Posterior vena cava (tissue), 2 donors: ENCODE measurements around the gene PTPRE. TPM values are rescaled to one million over a fixed set of nuclear protein-coding genes. Genes with fewer than 3 reads are reported as not detected.
"Not testable (repeated sequence)": the region's sequence is repeated elsewhere in the genome, so short reads cannot be mapped to it uniquely, and the experiment has no call there.

Source experiments
- DNase-seq: peaks from one replicate; pipeline ENCODE4 v3.0.0-alpha.2; 2020; ENCODE audit warnings: low spot score
- intact Hi-C, 2 donors: fragments of 100-400 bp; cut with DNase I; formaldehyde crosslinking; loops; one replicate each; pipeline versions ENCODE4 v1.14.1 to v1.14.2; 2022 to 2023
- total RNA-seq, 2 donors: library from RNA; stranded (reverse); fragmentation: NEBNext Ultra II Directional; extraction: Animal tissue kit (Norgen Biotek cat#: 25700); gene quantifications; one replicate each; pipeline ENCODE4 v1.2.1, GENCODE V29; 2021
- donor health status: DM: yes; HTN: yes; CAD: no.
- donor health status: DM: yes; HTN: yes; CAD: no.

PTPRE gene
- total RNA-seq, 2 donors from 2014 or later: 22.1 to 37.9 TPM

DNA sequence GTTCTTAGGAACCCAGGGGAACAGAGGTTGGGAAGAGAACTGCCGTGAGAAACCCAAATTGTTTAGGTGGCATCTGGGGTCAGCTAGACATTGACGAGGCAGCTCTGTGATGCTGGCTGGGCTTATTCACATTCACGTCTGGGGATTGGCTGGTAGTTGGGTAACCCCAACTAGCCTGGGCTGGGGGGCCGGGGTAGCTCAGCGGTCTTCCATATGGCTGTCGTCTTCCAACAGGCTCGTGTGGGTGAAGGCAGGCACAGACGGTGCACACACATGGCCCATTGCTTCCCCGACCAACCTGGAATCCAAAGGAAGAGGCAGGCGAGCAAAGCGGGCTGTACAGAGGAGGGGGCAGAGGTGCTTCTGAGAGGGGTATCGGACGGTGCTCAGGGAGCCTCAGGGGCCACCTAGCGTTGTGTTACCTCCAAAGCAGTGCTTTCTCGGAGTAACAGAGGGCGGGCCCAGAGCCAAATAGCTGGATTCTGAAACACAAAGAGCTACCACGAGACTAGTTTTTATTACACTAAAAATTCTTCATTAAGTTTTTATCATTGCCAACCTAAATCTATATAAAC is 184.8 kb downstream of the PTPRE start:
- intact Hi-C loops: no loop called here
- no peak for DNase-seq

DNA sequence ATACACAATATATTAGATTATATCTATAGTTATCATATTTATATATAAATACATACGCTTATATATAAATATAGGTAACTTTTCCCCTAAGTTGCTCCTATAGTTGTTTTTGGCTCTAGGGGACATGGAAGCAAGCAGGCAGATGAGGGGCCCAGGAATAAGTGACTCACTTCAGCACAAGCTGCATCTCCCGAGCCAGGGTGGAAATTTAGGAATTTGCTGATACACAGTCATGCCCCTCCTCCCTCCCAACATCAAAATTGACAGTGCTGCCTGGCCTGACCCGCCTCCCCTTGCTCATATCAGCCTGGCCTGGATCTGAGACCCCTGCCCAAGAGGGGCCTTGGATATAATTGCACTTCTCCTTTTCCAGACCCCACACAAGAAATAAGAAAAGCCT is 185.6 kb downstream of the PTPRE start:
- intact Hi-C loops: no loop called here
- DNase-seq: no peak

DNA sequence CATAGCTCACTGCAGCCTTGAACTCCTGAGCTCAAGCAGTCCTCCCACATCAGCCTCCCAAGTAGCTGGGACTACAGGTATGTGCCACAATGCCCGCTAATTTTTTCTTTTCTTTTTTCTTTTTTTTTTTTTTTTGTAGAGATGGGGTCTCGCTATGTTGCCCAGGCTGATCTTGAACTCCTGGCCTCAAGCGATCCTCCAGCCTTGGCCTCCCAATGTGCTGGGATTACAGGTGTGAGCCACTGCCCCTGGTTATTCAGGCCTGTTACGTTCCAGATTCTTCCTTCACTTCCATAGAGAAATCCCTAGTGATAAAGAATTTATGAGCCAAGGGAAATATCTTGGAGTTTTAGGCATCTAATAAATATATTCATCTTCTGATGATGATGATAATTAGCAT is 187.7 kb downstream of the PTPRE start:
- intact Hi-C loops, DNase-seq: not testable (repeated sequence)

DNA sequence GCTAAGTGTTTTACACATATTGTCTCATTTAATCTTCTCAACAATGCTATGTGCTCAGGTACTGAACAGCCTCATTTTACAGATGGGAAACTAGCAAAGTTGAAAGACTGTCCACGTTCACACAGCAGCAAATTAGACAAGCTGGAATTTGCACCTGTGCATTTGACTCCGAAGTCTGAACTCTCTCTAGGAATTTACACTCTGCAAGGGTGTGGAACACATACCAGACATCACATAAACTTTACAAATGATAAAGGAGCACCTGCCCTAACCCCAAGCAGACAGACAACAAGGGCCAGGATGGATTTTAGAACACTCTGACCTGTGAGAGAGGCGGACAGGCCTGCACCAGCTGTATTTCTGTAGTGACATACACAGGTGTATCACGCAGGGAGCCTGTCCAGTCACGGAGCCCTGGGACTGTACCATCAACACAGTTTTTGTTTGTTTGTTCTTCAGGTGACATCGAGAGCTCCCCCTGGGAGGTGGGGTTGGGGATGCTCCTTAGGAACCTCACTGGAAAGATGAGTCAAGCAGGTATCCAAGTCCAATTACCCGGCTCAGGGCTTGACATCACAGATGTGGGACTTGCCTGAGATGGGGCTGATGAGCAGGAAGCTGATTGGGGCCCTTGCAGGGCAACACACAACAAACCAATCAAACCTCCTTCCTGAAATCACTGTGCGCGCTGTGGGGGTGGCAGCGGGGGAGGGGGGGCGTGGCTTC is 188.3 kb downstream of the PTPRE start:
- DNase-seq: no peak
- intact Hi-C loops: loop anchor here in 1 of 2 donors (1.0 kb wide), 1 partner anchor 30 kb away; no protein-coding TSS in a partner anchor

DNA sequence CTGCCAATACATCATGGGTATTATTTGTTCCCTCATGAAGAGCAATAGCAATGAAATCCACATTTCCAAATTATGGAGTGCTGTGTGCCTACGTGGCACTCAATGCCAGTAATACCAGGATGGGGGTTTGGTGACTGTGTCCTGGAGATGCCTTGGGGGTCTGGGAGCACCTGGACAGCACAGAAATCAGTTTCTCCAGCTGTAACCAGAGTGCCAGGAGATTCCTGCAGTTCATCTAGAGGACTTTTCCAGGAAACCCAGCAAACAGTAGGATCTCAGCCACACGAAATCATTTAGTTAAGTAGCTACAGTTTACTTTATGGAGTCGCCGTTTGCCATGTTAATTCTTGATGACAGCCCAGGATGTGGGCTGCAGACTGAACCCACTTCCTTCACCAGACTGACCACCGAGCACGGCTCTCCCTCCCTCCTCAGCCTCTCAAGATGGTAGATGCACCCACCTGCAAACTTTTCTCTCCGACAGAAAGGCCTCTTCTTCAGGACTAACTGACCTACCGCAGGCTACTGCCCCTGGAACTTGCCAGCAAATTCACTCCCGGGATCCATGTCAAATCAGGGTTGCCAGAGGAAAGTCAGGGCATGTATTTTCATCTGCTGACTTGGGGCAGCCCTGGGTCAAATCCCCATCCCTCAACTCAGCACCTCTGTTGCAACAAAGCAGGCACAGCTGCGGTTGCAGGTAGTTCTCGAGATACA is 189.0 kb downstream of the PTPRE start:
- no peak for DNase-seq
- intact Hi-C loops: loop anchor here in 1 of 2 donors (1.0 to 2.0 kb wide), 2 partner anchors 27 to 29 kb away; no protein-coding TSS in a partner anchor

DNA sequence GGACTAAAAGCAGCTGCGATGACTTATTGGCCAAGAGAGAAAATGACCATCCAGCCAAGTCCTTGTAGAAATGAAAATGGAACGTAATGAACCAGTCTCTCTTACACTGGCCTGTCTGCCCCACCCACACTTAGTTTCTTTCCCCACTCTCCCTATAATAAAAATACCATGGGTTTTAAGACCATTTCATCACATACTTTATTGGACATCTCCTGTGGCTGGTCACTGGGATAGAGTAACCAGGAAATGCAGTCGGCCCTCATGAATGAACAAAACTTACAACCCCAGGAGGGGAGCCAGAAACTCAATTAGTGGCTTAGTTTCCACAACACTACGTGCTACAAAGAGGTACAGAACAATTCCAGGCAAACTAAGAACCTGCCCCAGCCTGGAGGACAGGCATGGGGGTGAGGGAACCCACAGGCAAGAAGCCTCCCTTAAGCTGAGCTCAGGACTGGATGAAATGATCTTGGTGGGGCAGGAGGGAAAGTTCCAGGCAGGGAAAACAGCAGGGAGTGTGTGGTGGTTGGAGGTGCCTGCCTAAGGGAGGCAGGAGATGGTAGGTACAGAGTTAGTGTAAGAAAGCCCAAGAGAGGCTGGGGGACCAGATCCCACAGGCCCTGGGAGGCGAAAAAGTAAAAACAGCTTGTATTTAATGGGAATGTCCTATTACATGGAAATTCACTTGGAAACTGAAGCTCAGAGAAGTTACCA is 189.7 kb downstream of the PTPRE start:
- intact Hi-C loops: loop anchor here in 1 of 2 donors (2.0 kb wide), 1 partner anchor 28 kb away; no protein-coding TSS in a partner anchor
- DNase-seq: no peak

DNA sequence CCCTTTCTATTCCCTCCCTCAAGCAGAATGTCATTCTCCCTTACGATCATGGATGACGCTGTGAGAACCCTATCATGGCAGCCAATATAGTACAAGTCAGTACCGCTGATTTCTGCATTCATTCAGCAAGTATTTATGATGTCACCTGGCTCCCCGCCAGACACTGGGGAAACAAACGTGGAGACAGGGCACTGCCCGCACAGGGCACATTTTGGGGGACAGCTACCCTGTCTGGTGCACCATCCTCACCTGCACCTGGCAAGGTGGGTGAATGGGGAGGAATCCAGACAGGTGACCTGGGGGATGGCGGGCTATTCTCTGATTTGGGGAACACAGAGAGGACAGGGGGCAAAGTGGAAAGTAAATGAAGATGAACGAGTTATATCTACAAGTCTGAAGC is 190.9 kb downstream of the PTPRE start:
- intact Hi-C loops: loop anchor here in 1 of 2 donors (2.0 kb wide), 1 partner anchor 29 kb away; no protein-coding TSS in a partner anchor
- no peak for DNase-seq

DNA sequence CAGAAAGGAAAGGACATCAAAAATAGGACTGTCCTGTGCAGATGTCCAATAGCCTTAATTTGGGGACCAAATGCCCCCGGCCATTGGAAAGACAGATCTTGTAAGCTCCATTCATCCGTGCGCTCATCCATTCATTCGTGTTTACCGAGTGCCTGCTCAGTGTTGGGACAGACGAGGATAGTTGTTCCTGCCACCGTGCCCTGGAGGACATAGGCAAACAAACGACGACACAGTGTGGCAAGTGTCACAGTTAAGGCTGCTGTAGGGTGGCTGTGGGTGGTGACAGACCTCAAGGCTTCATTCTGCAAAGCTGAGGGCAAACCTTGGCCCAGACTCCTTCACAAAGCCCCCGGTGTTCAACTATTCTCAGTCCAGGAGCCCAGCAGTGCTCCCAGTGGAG is 191.7 kb downstream of the PTPRE start:
- no peak for DNase-seq
- intact Hi-C loops: no loop called here

DNA sequence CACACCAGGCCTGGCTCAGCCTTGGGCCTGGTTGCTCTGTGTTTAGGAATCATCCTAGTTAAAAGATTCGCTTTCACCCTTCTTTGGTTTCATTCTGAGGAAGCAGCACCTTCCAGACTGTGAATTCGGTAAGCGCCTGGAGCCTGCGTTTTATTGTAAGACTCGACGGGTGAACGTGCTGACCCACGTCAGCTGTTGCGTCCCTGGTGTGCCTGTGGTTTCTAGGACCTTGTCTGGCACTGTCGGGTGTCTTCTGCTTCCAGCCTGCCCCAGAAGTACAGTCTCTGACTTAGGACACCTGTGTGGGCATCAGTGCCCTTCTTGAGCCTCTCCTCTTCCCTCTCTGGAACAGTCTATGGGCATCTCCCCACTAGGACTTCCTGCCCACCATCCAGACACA is 193.0 kb downstream of the PTPRE start:
- DNase-seq: no peak
- intact Hi-C loops: no loop called here

DNA sequence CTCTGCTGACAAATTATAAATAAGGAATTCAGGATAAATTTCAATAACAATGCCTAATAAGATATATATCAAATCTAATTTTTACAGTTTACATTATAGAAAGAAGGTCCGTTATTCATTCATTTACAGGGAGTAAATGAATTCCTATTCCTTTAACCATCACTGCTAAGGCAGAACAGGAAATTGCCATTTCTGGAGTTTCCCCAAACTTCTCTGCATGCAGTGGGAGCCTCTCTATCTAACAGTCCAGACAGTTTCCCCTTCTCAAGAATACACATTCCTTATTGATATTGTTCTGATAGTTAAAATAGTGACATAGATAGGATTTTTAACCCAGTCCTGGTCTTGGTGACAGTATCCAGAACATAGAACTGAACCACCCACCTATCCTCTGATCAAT is 195.0 kb downstream of the PTPRE start:
- no peak for DNase-seq
- intact Hi-C loops: no loop called here

DNA sequence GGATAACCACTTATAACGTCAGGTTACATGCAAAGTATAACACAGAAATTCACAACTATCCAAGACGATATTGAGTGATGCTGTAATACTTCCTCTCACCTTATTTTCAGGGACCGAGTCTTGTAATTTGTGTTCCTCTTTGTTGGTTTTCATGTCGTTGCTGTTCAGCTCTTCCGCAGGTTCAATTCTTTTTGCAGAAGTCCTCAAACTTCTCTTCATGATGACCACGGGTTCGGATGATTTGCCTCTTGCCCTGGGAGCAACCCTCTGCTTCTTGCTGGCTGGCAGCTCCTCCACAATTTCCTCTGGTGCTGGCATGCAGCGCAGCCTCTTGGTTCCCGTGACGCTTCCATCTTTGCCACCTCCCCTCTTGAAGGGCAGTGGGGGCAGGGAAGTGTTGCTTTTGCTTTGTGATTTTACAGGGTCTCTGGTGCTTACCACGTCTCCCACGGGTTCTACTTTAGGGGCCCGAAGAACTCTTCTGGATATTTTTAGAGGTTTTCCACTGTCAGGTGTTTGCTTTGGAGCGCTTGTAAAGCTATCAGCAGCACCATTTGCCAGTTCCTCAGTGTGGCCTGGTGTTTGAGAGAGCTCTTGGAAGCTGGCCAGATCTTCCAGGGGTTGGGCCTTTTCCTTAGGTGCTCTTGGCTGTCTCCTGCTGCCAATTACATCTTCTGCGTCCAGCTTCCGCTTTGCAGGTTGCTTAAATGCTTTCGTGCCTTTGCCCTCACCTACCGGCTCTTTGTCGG is 195.8 kb downstream of the PTPRE start:
- no peak for DNase-seq
- intact Hi-C loops: no loop called here

DNA sequence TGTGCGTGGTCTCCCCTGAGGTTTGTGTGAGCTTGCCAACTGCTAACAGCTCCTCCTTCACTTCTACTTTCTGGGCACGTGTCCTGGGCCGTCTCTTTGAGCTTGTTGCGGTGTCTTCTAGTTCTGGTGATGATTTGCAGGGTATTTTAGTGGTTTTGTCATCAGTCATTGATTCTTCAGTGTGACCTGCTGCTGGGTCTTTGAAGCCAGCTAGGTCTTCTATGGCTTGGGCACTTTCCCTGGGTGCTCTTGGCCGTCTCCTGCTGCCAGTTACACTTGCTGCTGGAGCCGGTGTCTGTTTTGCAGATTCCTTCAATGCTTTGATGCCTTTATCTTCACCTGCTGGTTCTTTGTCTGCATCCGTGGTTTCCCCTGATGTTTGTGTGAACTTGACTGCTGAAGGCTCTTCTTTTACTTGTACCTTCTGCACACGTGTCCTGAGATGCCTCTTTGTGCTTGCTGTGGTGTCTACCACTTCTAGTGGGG is 196.4 kb downstream of the PTPRE start:
- no peak for DNase-seq
- intact Hi-C loops: no loop called here

DNA sequence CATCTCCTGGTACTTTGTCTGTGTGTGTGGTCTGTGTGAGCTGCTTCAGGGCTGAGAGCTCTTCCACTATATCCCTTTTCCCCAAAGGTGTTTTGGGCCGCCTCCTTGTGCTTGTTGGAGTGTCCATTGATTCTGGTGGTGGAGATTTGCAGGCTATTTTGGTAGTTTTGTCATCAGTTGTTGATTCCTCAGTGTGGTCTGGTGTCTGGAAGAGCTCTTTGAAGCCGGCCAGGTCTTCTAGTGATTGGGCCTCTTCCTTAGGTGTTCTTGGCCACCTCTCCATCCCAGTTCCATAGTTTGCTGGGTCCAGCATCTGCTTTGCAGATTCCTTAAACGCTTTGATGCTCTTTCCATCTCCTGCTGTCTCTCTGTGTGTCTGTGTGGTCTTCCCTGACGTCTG is 198.5 kb downstream of the PTPRE start:
- DNase-seq: no peak
- intact Hi-C loops: no loop called here

DNA sequence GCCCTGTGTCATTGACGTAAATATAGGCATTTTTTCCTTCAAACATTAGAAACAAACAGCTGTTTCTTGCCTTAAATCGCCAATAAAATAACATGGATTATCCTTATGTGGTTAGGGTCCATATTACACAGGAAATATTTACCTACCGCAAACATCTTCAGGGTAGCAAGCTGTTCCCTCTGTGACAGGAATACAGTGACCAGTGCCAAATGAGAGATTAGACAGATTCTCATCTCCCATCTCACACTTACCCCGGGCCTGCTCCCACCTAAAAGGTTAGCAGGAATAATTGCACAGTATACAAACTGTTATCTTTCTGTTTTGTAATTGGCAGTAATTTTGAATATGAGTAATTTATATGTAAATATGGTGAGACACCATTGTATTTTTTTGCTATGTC is 202.8 kb downstream of the PTPRE start:
- DNase-seq: no peak
- intact Hi-C loops: no loop called here

DNA sequence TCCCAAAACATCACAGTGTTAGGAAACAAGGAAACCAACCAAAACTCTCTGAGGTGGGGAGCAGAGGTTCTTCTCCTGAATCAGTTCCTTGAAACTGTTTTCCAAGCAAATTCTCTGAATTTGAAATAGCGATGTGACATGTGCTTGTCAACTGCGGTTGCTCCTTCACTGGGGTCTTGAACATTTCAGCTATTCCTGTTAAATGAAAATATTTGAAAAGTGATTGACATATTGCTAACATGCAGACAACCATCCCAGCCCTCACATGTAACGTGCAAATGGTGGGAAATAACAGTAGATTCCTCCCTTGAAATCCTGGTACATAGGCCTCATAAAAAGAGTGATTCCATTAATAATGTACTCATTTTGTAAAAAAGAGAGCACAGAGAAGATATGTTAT is 203.4 kb downstream of the PTPRE start:
- intact Hi-C loops: no loop called here
- DNase-seq: no peak

DNA sequence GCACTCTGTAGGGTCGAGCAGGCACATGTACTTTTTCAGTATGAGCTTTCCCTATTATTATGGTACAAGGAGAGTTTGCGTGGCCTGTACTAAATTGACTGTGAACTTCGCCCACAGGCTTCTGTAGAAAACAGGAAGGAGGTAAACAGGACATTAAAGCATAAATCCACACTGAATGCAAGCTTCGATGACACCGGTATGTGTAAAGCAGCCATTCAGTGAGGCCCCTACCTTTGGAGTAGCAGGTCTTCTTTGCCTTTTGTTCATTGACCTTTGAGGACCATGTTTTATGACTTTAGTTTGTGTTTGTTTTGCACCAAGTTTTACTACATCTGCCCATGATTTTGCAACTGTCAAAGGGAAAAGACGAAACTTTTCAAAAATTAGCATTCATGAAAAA is 204.8 kb downstream of the PTPRE start:
- no peak for DNase-seq
- intact Hi-C loops: no loop called here

DNA sequence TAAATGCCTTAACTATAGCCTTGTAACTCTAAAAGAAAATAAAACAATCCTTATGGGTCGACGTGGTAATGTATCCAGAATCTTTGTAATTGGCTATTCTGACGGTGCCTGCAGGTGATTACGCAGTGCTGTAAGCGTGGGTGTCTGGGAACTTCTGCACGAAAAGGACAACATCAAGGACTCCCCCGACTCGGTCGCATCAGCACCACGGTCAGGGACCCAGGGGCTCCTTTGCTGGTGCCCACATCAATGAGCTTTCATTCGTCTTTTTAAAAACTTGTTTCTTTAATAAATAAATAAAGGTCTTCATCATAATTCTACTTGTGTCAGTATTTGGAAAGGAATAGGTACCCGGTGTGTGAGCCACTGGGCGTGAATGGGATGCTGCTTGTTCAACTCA is 206.1 kb downstream of the PTPRE start:
- no peak for DNase-seq
- intact Hi-C loops: no loop called here

DNA sequence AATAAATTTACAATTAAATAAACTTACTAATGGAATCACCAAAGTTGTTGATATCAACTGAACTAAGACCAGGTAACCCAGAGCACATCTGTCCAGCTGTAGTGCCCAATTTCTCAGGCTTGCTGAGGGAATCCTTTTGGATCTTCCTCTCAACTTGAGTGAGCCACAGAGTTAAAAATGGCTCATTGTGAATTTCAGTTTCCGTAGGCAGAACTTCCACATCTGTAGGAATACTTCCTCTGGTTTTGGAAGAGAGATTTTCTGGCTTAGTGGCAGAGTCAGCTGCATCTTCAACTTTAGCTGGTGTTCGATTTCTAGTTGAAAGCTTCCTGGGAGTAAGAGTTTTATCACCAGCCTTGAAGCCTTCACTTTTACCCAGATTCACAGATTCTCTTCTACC is 208.0 kb downstream of the PTPRE start:
- intact Hi-C loops: loop anchor here in 1 of 2 donors (5.0 kb wide), 1 partner anchor 1338 kb away; no protein-coding TSS in a partner anchor
- no peak for DNase-seq

DNA sequence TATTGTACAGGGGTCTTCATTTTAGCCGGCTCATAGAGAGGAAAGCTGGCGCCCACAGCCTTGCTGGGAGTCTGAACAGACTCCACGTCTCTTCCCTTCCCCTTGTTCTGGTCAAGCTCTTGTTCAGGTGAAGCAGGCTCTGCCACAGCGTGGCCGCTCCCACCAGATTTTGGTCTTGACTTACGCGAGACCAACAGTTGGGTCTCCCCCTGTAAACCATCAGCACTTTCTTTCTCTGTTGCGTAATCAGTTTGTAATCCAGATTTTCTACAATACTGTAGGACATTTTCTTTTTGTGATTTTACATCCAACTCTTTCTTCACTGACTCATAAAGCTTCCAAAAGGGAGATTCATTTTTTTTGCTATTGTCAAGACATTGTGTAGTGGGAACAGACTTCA is 208.5 kb downstream of the PTPRE start:
- intact Hi-C loops: loop anchor here in 1 of 2 donors (5.0 kb wide), 1 partner anchor 1338 kb away; no protein-coding TSS in a partner anchor
- no peak for DNase-seq
